Neural cell (in vitro differentiated cells): Measurements from ENCODE around the gene B4GALNT4. TPM values are rescaled to one million over a fixed set of nuclear protein-coding genes. Genes with fewer than 3 reads are reported as not detected.

Experiments used
- H2AFZ ChIP-seq: fragments of 200-600, 300-800 bp; sonication (generic), shearing (Covaris generic); 2 replicates; pipeline ENCODE4 v1.6.0; 2014; ENCODE audit warnings: low read depth, mild to moderate bottlenecking, antibody characterized with exemption, low read length, moderate library complexity
- H3F3A ChIP-seq: fragments of 200-600 bp; shearing (Covaris generic); 2 replicates; pipeline ENCODE4 v1.6.1; 2016; ENCODE audit warnings: mild to moderate bottlenecking, moderate library complexity, mixed read lengths, antibody characterized with exemption, low read length; ENCODE audit not compliant: insufficient read depth, poor library complexity, severe bottlenecking
- H3K27ac ChIP-seq: fragments of 200-600, 300-800 bp; sonication (generic), shearing (Covaris generic); 2 replicates; pipeline ENCODE4 v1.5.1; 2014; ENCODE audit warnings: mild to moderate bottlenecking, low read length, moderate library complexity
- H3K27me3 ChIP-seq: fragments of 300-800, 200-600 bp; sonication (generic), shearing (Covaris generic); 2 replicates; pipeline ENCODE4 v1.6.0; 2014; ENCODE audit warnings: mild to moderate bottlenecking, low read depth, low read length, moderate library complexity; ENCODE audit not compliant: insufficient read depth
- H3K36me3 ChIP-seq: fragments of 300-800, 200-600 bp; sonication (generic), shearing (Covaris generic); 2 replicates; pipeline ENCODE4 v1.5.1; 2014; ENCODE audit warnings: mild to moderate bottlenecking, antibody characterized with exemption, low read length, moderate library complexity; ENCODE audit not compliant: insufficient read depth
- H3K4me2 ChIP-seq: fragments of 300-800, 200-600 bp; sonication (generic), shearing (Covaris generic); 2 replicates; pipeline ENCODE4 v1.6.0; 2014; ENCODE audit warnings: mild to moderate bottlenecking, low read length
- H3K4me3 ChIP-seq: fragments of 300-800, 200-600 bp; sonication (generic), shearing (Covaris generic); 2 replicates; pipeline ENCODE4 v1.5.1; 2014; ENCODE audit warnings: mild to moderate bottlenecking, low read length, moderate library complexity
- H3K79me2 ChIP-seq: fragments of 200-600 bp; shearing (Covaris generic); replicated peaks from 2 replicates; pipeline ENCODE4 v1.6.0; 2014; ENCODE audit warnings: mild to moderate bottlenecking, low read length, moderate library complexity; ENCODE audit not compliant: insufficient read depth
- H3K9ac ChIP-seq: fragments of 300-800, 200-600 bp; sonication (generic), shearing (Covaris generic); 2 replicates; pipeline ENCODE4 v1.6.1; 2016; ENCODE audit warnings: mild to moderate bottlenecking, low read length, mixed read lengths
- H3K9me2 ChIP-seq: fragments of 200-600 bp; shearing (Covaris generic); 2 replicates; pipeline ENCODE4 v1.6.1; 2016; ENCODE audit warnings: mild to moderate bottlenecking, low read length, mixed read lengths; ENCODE audit not compliant: insufficient read depth
- H3K9me3 ChIP-seq: fragments of 200-600, 300-800 bp; sonication (generic), shearing (Covaris generic); 2 replicates; pipeline ENCODE4 v1.6.1; 2016; ENCODE audit warnings: mild to moderate bottlenecking, mixed run types, low read length, moderate library complexity, mixed read lengths
- H4K20me1 ChIP-seq: fragments of 200-600 bp; shearing (Covaris generic); 2 replicates; pipeline ENCODE4 v1.6.1; 2016; ENCODE audit warnings: mild to moderate bottlenecking, mixed run types; ENCODE audit not compliant: insufficient read depth
- EP300 ChIP-seq: fragments of 450-650 bp; conservative IDR thresholded peaks from 2 replicates; pipeline ENCODE4 v1.6.1; 2014; ENCODE audit warnings: antibody characterized with exemption, mild to moderate bottlenecking, moderate library complexity; ENCODE audit not compliant: poor library complexity, severe bottlenecking
- EZH2 ChIP-seq: fragments of 200-600, 300-800 bp; shearing (Covaris generic), sonication (generic); IDR thresholded peaks from 2 replicates; pipeline ENCODE4 v1.6.1; 2014; ENCODE audit warnings: antibody characterized with exemption, low read length, borderline replicate concordance, mild to moderate bottlenecking; ENCODE audit not compliant: insufficient read depth, poor library complexity, severe bottlenecking
- MXI1 ChIP-seq: fragments of 450-650 bp; conservative IDR thresholded peaks from 2 replicates; pipeline ENCODE4 v1.6.1; 2014; ENCODE audit warnings: antibody characterized with exemption, mild to moderate bottlenecking; ENCODE audit not compliant: poor library complexity, severe bottlenecking
- POLR2AphosphoS5 ChIP-seq: IDR thresholded peaks from 2 replicates; pipeline ENCODE4 v1.6.1; 2012
- RAD21 ChIP-seq: fragments of 450-650 bp; conservative IDR thresholded peaks from 2 replicates; pipeline ENCODE4 v1.6.1; 2014; ENCODE audit warnings: antibody characterized with exemption, mild to moderate bottlenecking, moderate library complexity
- SMC3 ChIP-seq: fragments of 450-650 bp; conservative IDR thresholded peaks from 2 replicates; pipeline ENCODE4 v1.6.1; 2014; ENCODE audit warnings: antibody characterized with exemption, mild to moderate bottlenecking, moderate library complexity; ENCODE audit not compliant: poor library complexity
- TAF1 ChIP-seq: IDR thresholded peaks from 2 replicates; pipeline ENCODE4 v1.6.1; 2012; ENCODE audit warnings: low read depth
- polyA plus RNA-seq: library from polyadenylated mRNA; depleted of rRNA; stranded (reverse); fragments of >200 nt; gene quantifications from 2 replicates; pipeline ENCODE4 v1.2.3, GENCODE V29; 2014
- TF ChIP-seq, protein P1 (sequence below): IDR thresholded peaks from 2 replicates; pipeline ENCODE4 v1.6.1; 2012; ENCODE audit warnings: borderline replicate concordance
- TF ChIP-seq, protein P2 (sequence below): fragments of 450-650 bp; IDR thresholded peaks from 2 replicates; pipeline ENCODE4 v1.5.1; 2014; ENCODE audit warnings: antibody characterized with exemption, mild to moderate bottlenecking, moderate library complexity; ENCODE audit not compliant: poor library complexity, severe bottlenecking

Gene B4GALNT4
- polyA plus RNA-seq, 1 donor from 2014 or later: 440 TPM

DNA sequence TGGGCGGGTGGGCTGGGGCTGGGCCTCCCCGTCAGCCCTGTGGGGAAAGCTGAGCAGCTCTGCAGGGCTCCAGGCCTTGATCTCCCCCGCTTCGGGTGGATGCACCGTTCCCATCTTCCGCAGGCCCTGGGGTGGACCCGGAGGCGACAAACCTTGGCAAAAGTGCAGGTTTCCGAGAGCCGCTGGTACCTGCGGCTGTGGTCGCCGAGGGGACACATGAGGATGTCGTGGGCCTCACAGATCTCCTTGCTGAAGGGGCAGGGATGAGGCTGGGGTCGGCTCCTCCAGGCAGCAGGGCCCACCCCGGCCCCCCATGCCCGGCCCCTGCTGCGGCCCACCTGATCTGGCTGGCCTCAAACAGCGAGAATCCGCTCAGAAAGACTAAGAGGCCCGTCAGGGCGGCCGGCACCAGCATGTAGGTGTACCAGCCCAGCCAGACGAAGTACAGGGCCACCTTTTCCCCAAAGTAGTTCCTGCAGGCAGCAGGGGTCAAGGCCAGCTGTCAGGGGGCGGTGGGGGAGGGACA, 60.7 kb downstream of the B4GALNT4 start:
- Histone ChIP-seq H3K79me2 (no peaks in the 10 kb centered on the region), H4K20me1 (no peaks in the 10 kb centered on the region), H3K9ac (no peak overlapping the region), H3F3A (no peaks in the 10 kb centered on the region), H3K4me2 (no peak overlapping the region), H3K27ac (no peak overlapping the region), H2AFZ (no peak overlapping the region), H3K36me3 (no peaks in the 10 kb centered on the region), H3K9me3 (no peaks in the 10 kb centered on the region), H3K27me3 (no peaks in the 10 kb centered on the region), H3K9me2 (no peaks in the 10 kb centered on the region), H3K4me3 (no peak overlapping the region)
- TF ChIP-seq MXI1 (no peak), EP300 (no peak), POLR2AphosphoS5 (no peak), SMC3 (no peak), TAF1 (no peak), RAD21 (no peak), EZH2 (no peak)
- TF ChIP-seq, protein P1, sequence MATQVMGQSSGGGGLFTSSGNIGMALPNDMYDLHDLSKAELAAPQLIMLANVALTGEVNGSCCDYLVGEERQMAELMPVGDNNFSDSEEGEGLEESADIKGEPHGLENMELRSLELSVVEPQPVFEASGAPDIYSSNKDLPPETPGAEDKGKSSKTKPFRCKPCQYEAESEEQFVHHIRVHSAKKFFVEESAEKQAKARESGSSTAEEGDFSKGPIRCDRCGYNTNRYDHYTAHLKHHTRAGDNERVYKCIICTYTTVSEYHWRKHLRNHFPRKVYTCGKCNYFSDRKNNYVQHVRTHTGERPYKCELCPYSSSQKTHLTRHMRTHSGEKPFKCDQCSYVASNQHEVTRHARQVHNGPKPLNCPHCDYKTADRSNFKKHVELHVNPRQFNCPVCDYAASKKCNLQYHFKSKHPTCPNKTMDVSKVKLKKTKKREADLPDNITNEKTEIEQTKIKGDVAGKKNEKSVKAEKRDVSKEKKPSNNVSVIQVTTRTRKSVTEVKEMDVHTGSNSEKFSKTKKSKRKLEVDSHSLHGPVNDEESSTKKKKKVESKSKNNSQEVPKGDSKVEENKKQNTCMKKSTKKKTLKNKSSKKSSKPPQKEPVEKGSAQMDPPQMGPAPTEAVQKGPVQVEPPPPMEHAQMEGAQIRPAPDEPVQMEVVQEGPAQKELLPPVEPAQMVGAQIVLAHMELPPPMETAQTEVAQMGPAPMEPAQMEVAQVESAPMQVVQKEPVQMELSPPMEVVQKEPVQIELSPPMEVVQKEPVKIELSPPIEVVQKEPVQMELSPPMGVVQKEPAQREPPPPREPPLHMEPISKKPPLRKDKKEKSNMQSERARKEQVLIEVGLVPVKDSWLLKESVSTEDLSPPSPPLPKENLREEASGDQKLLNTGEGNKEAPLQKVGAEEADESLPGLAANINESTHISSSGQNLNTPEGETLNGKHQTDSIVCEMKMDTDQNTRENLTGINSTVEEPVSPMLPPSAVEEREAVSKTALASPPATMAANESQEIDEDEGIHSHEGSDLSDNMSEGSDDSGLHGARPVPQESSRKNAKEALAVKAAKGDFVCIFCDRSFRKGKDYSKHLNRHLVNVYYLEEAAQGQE: no peak
- TF ChIP-seq, protein P2, sequence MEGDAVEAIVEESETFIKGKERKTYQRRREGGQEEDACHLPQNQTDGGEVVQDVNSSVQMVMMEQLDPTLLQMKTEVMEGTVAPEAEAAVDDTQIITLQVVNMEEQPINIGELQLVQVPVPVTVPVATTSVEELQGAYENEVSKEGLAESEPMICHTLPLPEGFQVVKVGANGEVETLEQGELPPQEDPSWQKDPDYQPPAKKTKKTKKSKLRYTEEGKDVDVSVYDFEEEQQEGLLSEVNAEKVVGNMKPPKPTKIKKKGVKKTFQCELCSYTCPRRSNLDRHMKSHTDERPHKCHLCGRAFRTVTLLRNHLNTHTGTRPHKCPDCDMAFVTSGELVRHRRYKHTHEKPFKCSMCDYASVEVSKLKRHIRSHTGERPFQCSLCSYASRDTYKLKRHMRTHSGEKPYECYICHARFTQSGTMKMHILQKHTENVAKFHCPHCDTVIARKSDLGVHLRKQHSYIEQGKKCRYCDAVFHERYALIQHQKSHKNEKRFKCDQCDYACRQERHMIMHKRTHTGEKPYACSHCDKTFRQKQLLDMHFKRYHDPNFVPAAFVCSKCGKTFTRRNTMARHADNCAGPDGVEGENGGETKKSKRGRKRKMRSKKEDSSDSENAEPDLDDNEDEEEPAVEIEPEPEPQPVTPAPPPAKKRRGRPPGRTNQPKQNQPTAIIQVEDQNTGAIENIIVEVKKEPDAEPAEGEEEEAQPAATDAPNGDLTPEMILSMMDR: no peak

Other genes starting within 250 kb of the B4GALNT4 start
- not detected in 2 replicates for gene SCGB1C1, start 176.4 kb upstream of the B4GALNT4 start, polyA plus RNA-seq
- 6.7 and 7.6 TPM in 2 replicates for gene BET1L, start 162.1 kb upstream of the B4GALNT4 start, polyA plus RNA-seq
- gene RIC8A, start 161.8 kb upstream of the B4GALNT4 start, polyA plus RNA-seq: 128 and 152 TPM in 2 replicates
- 32.9 and 38.8 TPM in 2 replicates for gene SIRT3, start 133.2 kb upstream of the B4GALNT4 start, polyA plus RNA-seq
- 174 and 183 TPM in 2 replicates for gene PSMD13, start 132.5 kb upstream of the B4GALNT4 start, polyA plus RNA-seq
- not detected in 2 replicates for gene NLRP6, start 91.1 kb upstream of the B4GALNT4 start, polyA plus RNA-seq
- gene PGGHG, start 80.4 kb upstream of the B4GALNT4 start, polyA plus RNA-seq: 2.1 and 6.0 TPM in 2 replicates
- not detected in 2 replicates for gene IFITM5, start 70.0 kb upstream of the B4GALNT4 start, polyA plus RNA-seq
- gene IFITM2, start 61.7 kb upstream of the B4GALNT4 start, polyA plus RNA-seq: 2.3 TPM in 1 of 2 replicates, not detected in the other
- 0.35 TPM in 1 of 2 replicates, not detected in the other for gene IFITM1, start 55.5 kb upstream of the B4GALNT4 start, polyA plus RNA-seq
- not detected in 2 replicates for gene IFITM3, start 48.6 kb upstream of the B4GALNT4 start, polyA plus RNA-seq
- gene PKP3, start 24.7 kb downstream of the B4GALNT4 start, polyA plus RNA-seq: not detected in 2 replicates
- gene SIGIRR, start 45.5 kb downstream of the B4GALNT4 start, polyA plus RNA-seq: 1.6 and 5.6 TPM in 2 replicates
- gene ANO9, start 72.5 kb downstream of the B4GALNT4 start, polyA plus RNA-seq: not detected in 2 replicates
- gene PTDSS2, start 80.8 kb downstream of the B4GALNT4 start, polyA plus RNA-seq: 39.1 and 54.3 TPM in 2 replicates
- 71.8 and 82.4 TPM in 2 replicates for gene RNH1, start 137.7 kb downstream of the B4GALNT4 start, polyA plus RNA-seq
- gene HRAS, start 166.1 kb downstream of the B4GALNT4 start, polyA plus RNA-seq: 119 and 120 TPM in 2 replicates
- gene LRRC56, start 168.0 kb downstream of the B4GALNT4 start, polyA plus RNA-seq: 0.76 and 1.3 TPM in 2 replicates
- 0.61 and 3.0 TPM in 2 replicates for gene LMNTD2, start 191.2 kb downstream of the B4GALNT4 start, polyA plus RNA-seq
- gene RASSF7, start 191.5 kb downstream of the B4GALNT4 start, polyA plus RNA-seq: 37.1 and 51.5 TPM in 2 replicates
- gene PHRF1, start 207.0 kb downstream of the B4GALNT4 start, polyA plus RNA-seq: 8.5 and 12.1 TPM in 2 replicates
- gene IRF7, start 246.5 kb downstream of the B4GALNT4 start, polyA plus RNA-seq: 1.1 and 4.6 TPM in 2 replicates